ENCODE measurements around the gene BICRAL.

DNA sequence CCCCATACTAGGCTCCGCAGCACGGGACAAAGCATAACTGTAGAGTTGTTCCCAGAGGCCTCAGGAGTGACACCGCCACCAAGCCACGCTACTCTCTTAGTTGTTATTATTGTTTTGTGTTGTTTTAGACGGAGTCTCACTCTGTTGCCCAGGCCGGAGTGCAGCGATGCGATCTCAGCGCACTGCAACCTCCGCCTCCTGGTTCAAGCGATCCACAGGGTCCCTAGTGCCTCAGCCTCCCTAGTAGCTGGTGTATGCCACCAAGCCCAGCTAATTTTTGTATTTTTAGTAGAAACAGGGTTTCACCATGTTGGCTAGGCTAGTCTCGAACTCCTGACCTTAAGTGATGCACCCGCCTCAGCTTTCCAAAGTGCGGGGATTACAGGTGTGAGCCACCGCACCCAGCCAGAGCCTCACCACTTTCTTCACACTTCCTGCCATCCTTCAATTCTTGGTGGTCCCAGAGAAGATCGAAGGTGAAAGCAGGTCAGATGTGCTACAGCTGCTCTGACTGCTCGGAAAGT, 109.4 kb downstream of the BICRAL start:
- TF ChIP-seq ATF1 (CRISPR knock-in tag; IDR thresholded peaks at IDR 0.05), result no peak
- no peak for TF ChIP-seq TEAD1 (CRISPR knock-in tag; IDR thresholded peaks at IDR 0.05)

Measured in WTC11 (cell line).